GM19193 (cell line): Measurements from ENCODE around the gene MAP6D1.

Experiments
- POLR2A ChIP-seq: IDR thresholded peaks from 4 replicates; pipeline ENCODE4 v1.6.1; 2011; ENCODE audit not compliant: insufficient read depth, insufficient read length; ENCODE audit errors: extremely low read depth

Gene MAP6D1

GRCh38 chr3:183829466-183829865, 4.1 kb upstream of the MAP6D1 start:
- TF ChIP-seq POLR2A: no peak

- TF ChIP-seq POLR2A: no peak
Observed at GRCh38 chr3:183828538-183828870, 3.1 kb upstream of the MAP6D1 start.

- no peak for TF ChIP-seq POLR2A
Observed at GRCh38 chr3:183827809-183828537, 2.6 kb upstream of the MAP6D1 start.

GRCh38 chr3:183826448-183827250, 1.3 kb upstream of the MAP6D1 start:
- TF ChIP-seq POLR2A: no peak

- no peak for TF ChIP-seq POLR2A
Observed at GRCh38 chr3:183824761-183825455, 469 bp downstream of the MAP6D1 start.

GRCh38 chr3:183823963-183824362, 1.4 kb downstream of the MAP6D1 start:
- TF ChIP-seq POLR2A: no peak

- no peak for TF ChIP-seq POLR2A
Observed at GRCh38 chr3:183822631-183823030, 2.7 kb downstream of the MAP6D1 start.

GRCh38 chr3:183819831-183820230, 5.5 kb downstream of the MAP6D1 start:
- TF ChIP-seq POLR2A: no peak

- TF ChIP-seq POLR2A: no peak
Observed at GRCh38 chr3:183818706-183819624, 6.4 kb downstream of the MAP6D1 start.

- TF ChIP-seq POLR2A: no peak
Observed at GRCh38 chr3:183818041-183818620, 7.2 kb downstream of the MAP6D1 start.

GRCh38 chr3:183817639-183818038, 7.7 kb downstream of the MAP6D1 start:
- no peak for TF ChIP-seq POLR2A

- no peak for TF ChIP-seq POLR2A
Observed at GRCh38 chr3:183816681-183817510, 8.5 kb downstream of the MAP6D1 start.

- TF ChIP-seq POLR2A: no peak
Observed at GRCh38 chr3:183815951-183816475, 9.4 kb downstream of the MAP6D1 start.

GRCh38 chr3:183815563-183815940, 9.8 kb downstream of the MAP6D1 start:
- TF ChIP-seq POLR2A: no peak

GRCh38 chr3:183814240-183814639, 11.1 kb downstream of the MAP6D1 start:
- no peak for TF ChIP-seq POLR2A
